SKM-1 treated with dmso at 0.1 percent for 144 hours (cell line): ENCODE measurements around the gene SORCS3.

Source experiments
- DNase-seq: peaks from one replicate; lab custom pipeline; 2025; ENCODE audit not compliant: unreplicated experiment; lab: John Stamatoyannopoulos, UW

SORCS3 gene

DNA sequence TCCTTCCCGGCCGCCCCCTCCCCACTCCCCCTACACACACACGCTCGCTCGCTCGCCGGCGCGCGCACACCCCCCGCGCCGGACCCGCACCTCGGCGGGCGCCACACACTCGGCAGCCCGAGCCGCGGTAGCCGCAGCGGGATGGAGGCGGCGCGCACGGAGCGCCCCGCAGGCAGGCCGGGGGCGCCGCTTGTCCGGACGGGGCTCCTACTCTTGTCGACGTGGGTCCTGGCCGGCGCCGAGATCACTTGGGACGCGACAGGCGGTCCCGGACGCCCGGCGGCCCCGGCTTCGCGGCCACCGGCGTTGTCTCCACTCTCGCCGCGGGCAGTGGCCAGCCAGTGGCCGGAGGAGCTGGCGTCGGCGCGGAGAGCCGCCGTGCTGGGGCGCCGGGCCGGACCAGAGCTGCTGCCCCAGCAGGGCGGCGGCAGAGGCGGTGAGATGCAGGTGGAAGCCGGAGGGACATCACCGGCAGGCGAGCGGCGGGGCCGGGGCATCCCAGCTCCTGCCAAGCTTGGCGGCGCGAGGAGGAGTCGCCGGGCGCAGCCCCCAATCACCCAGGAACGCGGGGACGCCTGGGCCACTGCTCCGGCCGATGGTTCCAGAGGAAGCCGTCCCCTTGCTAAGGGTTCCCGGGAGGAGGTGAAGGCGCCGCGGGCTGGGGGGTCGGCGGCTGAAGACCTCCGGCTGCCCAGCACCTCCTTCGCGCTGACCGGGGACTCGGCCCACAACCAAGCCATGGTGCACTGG, at the start of gene SORCS3:
SORCS3 (plus strand) TSS at position 104 of the 750 bp plus-strand sequence.
- no peak for DNase-seq

DNA sequence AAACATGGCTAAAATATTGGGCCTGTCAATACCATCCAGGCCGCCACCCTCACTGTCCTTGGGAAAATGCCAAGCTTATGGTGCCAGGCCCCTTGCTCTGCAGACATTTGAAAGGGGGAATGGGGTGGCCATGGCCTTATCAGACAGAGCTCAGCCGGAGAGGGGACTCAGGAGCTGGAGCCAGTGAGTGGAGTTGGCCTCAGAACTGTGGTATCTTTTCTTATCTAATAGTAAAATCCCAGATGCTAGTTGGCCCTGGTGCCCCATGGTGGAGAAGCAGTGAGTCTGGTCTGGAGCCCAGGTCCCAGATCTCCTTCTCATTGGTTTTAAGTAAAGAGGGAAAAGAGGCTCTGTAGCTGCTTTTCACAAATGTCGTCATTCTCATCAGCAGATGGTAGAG, 49.6 kb upstream of the SORCS3 start:
- no peak for DNase-seq

DNA sequence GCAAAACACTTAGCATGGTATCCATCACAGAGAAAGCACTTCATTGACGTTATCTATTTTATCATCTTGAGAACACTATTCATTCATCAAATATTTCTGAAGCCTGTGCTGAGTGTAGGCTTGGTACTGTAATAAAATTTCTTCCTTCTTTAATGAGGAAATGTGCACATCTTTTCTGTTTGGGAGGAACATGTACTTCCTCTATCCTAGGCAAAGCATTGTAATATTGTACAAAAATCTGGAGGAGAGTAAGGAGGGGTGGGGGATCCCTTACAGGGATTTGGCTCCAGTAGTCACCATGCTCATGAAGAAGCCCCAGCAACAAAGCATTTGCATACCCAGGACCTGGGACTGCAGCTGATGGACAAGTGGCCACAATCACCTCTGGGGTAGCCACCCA, 39.9 kb upstream of the SORCS3 start:
- DNase-seq, result peak; percentile 65

DNA sequence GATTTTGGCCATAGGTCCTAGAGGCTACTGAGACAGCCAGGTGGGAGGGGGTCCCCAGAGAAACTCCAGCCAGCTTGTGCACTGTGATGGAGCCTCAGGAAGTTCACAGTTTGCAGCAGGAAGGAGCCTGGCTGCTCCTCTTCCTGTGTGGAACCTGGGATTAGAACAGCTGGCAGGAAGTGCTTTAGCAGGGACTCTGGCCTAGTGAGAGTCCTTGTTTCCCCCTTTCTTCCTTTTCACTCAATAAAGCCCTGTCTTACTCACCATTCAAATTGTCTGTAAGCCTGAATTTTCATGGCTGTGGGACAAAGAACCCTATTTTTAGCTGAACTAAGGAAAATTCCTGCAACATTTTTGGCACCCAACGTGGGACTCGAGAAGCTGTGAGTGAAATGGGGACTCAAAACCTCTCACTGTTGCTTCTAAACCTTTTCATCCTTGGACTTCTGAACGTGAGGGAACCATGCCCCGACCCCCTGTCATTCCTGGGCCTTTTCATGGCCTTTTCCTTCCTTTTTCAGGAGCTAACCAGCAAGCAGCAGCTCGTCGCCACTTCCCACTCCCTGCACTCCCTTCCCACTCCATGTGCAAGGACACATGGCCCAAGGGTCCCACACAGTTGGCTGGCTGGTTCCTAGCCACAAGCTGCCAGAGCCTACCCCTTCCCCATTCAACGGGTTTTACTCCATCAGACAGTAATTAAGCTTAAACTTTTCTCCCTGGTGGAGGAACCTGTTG, 32.8 kb upstream of the SORCS3 start:
- DNase-seq, result no peak

DNA sequence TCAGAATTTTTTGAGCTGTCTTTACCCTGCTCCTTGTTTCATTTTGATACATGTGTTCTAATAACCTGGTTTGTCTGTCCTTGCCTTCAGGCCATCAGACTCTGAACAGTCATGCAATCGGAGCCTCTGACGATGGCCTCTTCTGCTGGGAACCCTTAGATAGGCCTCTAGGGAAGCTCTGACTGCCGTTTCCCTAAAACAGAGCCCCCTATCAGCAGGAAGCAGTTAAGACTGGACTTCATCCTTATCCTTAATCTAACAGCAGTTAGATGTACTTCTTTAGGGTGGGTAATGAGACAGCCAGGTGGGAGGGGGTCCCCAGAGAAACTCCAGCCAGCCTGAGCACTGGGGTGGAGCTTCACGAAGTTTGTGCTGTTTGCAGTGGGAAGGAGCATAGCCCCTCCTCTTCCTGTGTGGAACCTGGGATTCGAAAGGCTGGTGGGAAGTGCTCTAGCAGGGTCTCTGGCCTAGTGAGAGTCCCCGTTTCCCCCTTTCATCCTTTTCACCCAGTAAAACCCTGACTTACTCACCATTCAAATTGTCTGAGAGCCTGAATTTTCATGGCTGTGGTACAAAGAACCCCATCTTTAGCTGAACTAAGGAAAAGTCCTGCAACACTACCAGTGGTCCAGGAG, 28.4 kb upstream of the SORCS3 start:
- DNase-seq, result no peak

DNA sequence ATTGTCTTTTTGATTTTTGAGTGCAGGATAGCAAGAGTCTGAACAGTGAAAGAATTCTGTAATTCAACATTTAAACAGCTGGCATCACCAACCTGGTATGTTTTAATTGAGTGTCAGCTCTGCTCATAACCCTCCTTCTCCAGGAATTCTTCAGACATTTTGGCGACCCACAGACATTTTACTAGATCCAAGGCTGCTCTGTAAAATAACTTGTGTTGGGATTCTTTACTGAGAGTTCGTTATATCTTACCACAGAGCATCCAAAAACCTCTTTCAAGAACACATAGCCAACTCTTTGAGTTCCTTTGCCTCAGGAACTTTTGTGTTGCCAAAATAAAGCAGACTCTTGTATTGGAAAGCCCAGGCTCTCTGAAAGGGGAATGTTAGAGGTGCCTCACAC, 27.7 kb upstream of the SORCS3 start:
- no peak for DNase-seq

DNA sequence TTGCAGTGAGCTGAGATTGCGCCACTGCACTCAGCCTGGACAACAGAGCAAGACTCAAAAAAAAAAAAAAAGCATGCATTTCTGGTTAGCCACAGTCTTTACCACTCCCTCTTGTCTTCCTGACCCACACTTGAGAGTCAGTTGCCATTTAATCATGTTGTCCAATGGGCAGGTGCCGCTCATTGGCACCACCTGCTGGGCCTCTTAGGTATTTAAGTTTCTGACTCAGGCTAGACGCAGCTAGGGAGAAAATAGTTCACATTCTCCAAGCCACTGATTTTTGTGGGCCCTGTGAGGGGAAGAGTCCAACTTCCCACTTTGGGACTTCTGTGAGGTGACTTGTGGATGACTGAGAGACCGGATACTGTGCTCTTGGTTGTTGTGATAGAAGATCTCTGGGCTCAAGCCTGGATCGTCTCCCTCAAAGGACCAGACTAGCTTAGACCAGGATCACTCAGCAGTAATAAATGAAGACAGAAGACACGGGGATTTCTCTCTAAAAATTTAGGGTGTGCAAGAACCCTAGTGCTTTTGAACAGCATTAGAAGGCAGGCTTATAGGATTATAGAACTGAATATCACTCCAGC, 26.8 kb upstream of the SORCS3 start:
- peak; percentile 28 for DNase-seq

DNA sequence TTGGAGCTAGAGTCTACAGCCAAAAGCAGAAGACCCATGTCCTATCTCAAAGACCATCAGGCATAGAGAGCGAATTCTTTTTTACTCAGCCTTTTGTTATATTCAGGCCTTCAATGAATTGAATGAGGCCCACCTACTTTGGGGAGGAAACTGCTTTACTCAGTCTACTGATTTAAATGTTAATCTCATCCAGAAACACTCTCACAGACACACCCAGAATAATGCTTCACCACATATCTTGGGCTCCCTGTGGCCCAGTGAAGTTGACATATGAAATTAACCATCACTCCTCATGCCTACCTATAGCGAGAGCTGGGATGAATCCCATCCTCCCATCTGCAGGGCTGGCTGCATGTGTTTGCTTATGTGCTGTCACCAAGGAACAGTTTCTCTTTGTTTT, 26.0 kb upstream of the SORCS3 start:
- DNase-seq, result no peak

DNA sequence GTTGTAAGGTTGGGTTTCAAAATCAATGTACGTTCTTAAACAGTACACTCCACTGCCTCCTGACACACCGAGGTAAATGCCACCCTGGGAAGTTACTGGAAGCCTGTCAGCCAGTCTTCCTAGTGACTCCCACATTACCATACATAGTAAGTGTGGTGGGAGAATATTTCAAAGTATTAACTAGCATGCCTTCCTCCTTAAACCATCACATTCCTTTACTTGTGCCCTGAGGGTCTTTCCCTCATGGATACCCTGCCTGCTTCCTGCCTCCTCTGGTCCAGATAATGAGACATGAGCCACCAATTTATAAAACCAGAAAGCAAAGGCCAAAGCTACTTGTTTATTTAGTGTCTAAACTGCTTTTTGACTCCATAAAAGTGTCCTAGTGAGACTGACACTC, 23.3 kb upstream of the SORCS3 start:
- no peak for DNase-seq

DNA sequence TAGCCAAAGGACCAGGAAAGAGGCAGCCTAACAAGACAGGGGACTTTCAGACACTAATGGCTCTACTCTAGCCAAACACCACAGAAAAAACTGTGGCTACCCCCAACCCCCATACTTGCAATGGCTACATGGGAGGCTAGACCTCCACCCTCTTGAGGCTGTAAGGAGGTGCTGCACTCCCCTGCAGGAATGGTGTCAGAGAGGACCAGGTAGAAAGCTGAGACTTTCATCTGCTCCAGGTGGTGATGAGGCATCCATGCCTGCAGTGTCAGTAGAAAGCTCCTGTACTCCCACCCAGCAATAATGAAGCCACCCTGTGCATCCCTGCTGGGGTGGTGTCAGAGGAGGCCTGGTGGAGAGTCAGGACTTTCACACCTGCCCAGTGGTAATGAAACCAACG, 18.9 kb upstream of the SORCS3 start:
- DNase-seq, result no peak

DNA sequence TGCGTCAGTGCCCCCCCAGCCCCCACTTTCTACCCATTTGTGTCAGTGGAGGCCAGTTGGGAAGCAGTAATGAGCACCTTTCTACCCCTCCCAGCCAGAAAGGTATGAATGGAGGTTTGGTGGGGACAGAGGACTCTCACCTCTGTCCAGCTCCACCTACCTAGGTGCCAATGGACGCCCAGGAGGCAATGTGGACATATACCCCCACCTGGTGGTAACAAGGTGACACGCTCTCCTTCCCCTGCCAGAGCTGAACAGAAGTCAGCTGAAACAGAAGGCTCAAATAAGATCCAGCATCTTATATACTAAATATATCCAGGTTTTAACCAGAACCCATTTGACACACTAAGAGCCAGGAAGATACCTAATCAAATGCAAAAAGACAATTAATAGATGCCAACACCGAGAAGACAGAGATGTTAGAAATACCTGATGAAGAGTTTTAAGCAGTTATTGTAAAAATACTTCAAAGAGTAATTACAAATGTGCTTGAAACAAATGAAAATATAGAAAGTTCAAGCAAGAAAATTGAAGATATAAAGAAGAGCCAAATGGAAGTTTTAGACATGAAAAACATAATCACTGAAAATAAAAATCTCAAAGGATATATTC, 18.4 kb upstream of the SORCS3 start:
- DNase-seq, result peak; percentile 3

DNA sequence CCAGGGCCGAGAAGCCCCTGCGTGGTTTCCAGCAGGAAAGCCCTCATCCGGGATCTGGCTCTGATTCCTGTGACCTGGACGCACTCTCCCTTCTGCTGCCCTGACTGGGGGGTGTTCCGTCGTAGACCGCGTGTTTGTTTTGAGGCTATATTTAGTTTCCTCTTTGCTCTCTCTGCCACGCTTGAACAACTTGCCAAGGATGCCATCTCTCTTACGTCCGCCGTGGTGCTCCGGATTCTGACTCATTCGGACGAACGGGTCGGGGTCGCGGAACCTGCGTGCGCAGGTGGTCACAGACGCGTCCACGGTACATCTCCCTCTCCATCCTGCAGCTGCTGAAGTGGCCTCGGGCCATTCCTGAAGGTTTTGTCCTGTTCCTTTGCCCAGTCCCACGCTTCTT, 10.4 kb upstream of the SORCS3 start:
- no peak for DNase-seq

DNA sequence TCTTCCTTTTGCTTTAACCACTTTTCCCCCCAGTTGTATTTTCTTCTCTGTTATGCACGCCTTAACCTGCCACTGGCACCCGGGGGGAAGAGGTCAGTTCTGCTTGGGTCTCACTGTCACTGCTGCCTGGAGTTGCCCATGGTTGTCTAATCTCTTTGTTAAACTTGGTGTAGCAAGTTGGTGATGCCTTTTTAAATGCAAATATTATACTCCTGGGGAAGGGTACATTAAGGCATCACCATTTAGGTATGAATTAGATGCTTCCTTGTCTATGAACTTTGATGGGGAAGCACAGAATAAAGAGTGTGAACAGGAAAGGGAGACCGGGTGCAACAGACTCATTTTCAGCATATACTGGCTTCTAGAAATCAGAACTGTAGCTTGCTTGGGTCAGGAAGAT, 9.1 kb upstream of the SORCS3 start:
- DNase-seq, result no peak

DNA sequence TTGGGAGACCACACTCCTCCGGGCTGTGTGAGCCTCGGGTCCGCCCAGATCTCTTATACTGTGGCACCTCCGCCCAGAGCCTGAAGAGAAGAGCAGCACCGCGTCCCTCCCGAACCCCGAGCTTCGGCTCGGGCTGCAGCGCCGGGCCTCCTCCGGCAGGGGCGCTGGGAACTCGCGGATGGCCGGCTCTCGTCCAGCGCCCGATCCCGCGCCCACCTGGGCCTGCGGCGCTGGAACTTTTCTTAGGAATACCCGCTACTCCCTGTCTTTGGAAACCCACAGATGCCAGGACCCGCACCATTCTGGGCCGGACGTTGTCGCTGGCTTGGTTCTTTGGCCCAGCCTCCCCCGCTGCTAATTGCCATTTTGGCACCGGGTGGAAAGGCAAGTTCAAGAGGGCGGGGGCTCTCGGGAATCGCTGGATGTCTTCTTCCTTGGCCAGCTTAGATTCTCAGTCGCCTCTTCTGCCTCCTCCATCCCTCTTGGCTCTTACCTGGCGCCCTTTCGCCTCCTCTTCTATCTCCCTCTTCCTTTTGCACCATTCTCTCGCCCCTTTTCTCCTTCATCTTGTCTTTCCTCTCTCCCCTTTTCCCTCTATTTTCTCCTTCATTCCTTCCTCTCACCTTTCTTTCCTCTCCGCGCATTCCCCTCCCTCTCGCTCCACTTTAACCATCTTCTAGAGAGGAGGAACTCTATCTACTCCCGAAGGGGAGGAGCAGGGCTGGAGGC, 2.1 kb upstream of the SORCS3 start:
- DNase-seq, result no peak

DNA sequence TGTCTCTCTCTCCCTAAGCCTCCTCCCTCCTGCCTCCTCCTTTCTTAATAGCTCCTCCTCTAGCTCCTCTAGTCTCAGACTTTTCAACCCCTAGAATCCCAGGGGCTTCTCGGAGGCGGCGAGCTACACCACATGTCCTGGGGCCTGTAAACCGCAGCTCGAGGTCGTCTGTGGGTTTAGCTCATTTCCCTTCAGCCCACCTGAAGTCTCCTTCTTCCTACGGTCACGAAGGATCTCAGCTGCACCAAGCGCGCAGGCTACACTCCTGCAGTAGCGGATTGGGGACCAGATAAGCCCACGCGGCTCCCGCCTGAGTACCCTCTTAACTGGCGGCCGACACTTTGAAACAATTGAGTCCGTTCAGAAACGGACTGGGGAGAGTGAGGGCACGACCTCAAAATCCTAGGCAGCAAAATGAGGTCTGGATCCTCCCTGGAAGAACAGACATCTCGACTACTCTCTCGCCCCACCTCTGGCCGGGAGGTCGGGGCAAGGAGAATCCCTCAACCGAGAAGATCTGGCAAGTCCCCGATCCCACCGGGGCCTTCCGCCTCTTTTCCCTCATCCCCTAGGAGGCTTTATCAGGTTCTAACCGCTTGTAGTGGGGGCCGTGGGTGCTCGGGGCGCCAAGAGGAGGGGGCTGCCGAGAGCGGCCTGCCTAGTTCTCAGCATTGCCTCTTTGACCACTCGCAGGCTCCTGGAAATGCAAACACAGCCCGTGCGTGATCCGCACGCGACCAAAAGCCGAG, 1.3 kb upstream of the SORCS3 start:
- no peak for DNase-seq

DNA sequence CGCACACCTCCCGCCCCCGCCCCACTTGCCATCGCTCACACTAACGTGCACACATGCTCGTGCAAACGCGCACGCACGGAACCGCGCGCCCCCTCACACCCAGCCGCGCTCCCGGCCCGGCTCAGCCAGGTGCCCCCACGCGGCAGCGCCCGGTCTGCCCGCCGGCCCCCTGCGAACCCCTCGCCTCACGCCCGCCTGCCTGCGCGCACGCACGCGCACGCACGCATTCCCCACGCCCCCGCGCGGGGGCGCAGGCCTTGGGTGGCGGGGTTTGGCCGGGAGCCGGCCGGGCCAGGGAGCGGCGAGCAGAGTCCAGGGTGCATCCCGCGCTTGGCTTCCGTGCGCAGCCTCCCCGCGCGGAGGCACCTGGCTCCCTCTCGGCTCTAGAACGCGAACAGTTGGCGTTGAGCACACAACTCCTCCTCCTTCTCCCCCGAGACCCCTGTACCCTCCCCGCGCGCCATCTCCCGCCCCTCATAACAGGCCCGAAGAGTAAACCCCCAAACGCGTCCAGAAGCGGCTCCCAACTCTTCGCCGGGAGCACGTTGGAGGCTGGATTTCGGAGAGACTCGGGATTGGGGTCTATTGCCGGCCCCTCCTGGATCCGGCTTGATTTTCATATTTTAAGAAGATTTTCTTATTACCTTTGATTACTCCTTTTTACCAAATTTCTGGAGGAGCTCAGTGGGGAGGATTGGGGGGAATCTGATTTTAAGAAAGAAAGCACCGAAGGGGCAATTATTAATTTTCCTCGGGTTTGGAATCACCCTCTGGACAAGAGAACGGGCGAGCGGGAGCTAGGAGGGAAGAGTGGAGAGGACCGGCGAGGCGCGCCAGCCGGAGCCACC, 527 bp upstream of the SORCS3 start:
- DNase-seq, result no peak

DNA sequence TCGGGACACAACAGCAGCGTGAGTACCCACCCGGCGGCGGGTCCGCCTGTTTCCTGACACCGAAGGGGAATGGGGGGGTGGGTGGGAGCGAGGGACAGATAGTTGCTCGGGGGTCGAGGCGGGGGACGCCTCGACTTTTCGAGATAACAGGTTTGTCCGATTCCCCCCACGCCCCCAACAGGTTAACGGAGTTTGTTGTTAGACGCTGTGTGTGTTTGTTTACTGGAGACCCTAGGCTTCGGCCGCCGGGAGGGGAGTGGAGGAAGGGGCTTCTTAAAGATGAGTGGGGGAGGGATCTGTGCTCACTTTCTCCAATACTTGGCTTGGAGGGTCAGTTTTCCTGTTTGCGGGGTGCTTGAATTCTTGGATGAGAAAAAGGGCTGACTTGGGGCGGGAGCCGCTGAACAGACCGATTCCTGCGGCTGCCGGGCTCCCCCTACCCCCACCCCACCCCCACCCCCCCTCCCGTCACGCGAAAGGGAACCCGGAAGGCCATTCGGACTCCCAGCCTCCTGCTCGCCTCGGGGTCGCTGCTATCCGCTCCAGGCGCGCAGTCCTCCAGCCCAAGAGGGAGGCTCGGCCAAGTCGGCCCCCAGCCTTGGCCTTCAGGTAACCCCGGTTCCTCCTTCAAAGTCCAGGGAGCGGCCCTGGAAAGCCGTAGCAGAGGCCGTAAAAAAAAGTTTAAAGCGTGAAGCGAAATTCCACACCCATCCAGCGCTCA, 1.0 kb downstream of the SORCS3 start:
- no peak for DNase-seq

DNA sequence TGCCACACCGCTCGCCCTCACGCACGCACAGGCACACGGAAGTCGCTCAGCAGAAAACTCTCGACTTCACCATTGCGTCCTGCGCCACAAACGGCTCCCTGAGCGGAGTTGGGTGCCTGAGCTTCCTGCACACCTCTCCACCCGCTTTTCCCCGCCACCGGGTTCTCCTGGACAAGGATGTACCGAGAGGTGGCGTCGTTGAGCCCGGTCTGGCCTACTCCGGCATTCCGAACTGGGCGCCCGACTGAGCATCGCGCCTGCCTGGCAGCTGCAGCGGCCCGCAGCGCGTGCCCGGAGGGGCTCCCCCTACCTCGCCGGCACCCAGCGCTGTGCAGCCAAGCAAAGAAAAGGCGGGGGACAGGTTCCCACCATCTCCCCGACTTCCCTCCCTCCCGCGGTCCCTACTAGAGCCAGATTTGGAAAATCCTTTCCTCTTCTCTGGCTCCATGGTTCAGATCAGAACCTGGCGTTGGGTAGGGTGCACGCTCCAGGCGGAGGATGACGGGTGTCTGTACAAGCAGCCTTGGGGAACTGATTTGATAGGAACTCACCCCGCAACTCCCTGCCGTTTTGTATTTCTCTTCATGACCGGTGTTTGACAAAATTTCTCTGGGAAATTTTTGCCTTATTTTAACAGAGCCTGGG, 1.7 kb downstream of the SORCS3 start:
- no peak for DNase-seq
